EH (cell line): Measurements from ENCODE around the gene GRIN3A.
A peak's percentile ranks its signal among the peaks of the same experiment; 100 is the strongest.

Source experiments
- DNase-seq: peaks from one replicate; pipeline ENCODE4 v3.0.0-alpha.2; 2015; ENCODE audit warnings: low read depth

GRIN3A gene

DNA sequence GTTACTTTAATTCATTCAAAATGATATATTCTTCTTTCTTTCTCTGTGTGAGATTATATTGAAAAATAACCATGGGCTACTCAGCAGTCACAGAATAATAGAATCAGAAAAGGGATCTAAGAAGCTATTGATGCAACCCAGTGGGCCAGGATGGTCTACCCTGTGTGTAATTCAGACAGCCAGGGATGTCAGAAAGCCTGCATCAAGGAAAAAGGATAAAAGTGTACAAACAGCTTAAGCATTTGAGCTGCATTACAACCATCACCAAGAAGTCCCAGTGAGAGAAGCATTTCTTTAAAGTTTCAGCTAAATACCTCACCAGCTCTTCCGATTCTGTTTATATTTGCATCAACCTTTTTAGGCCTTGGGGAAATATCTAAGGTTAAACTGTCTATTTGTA, 105.8 kb downstream of the GRIN3A start:
- no peak for DNase-seq

DNA sequence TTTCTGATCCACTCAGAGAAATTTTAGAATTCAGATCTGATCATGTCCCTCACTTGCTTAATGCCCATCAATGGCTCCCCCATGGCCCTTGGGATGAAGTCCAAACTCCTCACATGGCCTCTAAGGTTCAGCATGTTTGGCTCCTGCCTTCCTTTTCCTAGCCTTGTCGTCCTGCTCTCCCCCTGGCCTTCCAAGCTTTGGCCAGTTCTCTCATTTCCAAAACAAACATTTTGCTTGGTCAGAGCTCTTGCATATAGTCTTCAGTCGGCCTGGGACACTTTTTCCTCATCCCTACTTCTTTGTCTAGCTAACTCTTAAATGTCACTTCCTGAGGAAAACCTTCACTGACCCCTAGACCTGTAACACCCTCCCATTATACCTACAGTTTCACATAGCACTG, 106.6 kb downstream of the GRIN3A start:
- DNase-seq, result no peak

DNA sequence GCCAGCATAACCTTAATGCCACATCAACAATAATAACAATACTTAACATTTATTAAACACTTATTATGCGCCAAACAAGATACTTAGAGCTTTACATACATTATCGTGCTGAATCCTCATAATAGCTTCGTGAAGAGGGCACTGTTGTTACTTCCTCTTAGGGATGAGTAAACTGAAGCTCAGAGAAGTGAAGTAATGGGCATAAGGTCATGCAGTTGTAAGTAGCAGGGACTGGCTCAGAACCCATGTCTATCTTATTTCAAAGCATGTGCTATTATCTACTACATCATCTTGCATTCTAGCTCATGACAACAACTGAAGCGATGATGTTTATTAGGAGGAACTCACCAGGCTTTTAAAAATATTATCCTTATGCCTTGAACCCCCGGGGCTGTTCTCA, 108.8 kb downstream of the GRIN3A start:
- no peak for DNase-seq

DNA sequence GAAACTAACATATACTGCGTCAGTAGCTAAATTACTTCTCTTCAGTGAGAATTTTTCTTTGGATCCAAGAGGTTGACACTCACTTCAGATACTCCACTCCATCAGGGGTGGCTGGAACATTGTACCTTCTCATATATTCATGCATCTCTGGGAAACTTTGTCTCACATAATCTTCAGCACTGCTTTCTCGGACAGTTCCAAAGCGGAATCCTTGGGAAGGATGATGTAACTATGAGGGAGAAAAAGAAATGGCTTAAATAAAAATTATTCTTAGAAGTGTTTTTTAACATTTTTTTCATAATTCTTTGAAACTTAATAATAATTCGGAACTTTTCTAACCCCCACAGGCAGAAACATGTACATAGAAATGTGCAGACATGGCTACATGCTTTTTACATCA, 110.3 kb downstream of the GRIN3A start:
- peak; percentile 20 for DNase-seq

DNA sequence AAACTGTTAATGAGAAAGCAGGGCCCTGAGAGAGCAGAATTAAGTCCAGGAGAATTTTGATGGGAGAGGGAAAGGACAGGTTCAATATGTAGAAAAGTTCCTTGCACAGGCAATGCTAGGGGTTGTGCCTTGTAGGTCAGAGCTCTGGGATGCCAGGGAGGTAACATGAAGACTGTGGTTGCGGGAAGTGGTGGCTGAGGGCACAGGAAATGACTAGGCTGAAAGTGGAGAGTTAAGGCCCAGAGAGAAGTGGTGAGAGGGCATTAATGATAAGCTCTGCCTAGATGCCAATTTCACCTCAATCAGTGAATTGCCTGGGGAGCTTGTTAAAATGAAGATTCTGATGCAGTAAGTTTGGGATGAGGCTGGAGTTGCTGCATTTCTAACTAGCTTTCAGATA, 112.2 kb downstream of the GRIN3A start:
- DNase-seq, result no peak

DNA sequence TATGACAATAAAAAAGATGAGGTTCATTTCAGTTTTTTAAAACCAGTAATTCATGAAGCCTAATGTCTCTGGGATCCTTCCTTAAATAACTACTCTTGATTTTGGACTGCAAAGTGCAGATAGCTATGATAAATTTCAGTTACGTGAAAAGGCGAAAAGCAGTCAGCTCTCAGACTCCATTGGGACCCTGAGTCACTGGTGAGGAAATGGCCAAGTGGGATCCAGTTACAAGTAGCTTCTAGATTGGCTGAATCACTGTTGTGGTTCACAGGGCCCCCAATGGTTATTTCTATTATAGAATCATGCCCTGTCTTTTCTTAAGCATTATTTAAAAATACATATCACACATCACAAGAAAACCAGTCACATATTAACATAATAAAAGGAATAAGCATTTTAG, 112.6 kb downstream of the GRIN3A start:
- DNase-seq, result no peak

DNA sequence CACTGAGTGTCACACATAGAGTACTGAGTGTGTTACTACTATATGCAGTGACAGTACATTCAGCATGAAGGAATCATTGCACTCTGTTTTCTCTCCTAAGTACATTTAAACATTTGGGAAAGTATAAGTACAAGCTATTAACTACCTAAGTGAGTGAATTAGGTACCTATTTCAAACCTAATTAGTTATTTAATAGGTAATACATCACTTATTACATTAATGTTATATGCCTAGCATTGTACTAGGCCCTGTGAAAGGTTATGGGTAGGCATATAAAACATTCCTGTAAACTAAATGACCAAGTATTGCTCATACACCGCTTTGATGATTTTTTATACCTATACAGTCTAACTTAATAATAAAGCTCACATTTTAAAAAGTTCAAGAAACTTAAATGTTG, 118.0 kb downstream of the GRIN3A start:
- no peak for DNase-seq

DNA sequence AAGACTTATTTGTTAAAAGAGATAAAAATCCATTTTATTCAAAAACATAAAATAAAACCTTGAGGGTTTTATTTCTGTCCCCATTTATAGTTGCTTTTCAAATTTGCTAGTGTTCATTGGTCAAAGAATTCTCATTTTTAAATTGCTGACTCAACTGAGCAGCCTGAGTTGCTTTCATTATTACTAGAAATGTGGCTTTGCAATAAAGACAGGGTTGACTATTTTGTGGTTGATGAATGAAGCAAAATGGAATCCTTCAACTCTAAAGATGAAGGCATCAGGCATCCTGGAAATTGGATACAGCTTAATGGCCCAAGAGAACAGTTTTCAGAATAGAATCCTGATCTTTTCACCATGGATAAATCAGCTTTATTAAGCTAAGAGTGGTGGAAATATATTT, 119.7 kb downstream of the GRIN3A start:
- DNase-seq, result no peak

DNA sequence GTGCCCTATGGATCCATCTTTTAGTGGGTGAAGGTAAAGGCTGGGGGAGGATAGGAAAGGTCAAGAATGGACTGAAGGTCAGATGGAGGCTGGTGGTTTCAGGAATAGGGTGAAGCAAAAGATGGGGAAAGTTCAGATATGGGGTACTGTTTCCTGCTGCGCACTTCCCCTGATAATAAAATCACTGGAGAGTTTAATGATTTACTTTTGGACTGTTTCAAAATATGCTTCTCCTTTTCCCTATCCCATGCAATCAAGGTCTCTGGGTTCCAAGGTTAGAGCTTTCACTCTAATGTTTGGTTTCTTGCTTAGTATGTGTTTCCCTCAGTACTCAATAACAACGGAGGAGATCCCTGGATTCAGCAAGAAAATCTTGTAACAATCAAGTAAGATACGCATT, 132.9 kb downstream of the GRIN3A start:
- no peak for DNase-seq

DNA sequence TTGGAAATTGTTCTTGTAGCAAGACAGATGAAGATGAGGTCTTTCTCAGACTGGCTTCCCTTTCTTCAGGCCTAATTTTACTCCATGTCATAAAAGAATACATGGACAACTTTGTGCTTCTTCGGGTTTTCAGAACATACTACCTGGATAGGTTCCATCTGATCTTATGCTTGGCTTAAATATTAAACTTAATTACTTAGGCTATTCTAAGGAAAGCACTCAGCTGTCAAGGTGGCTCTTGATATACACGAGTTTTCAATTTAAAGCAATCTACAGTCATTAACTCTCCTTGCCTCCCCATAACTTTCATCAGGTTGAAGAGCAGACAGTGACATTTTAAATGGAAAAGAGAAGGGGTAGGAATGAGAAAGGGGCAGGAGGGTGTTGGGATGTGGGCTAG, 134.2 kb downstream of the GRIN3A start:
- no peak for DNase-seq

DNA sequence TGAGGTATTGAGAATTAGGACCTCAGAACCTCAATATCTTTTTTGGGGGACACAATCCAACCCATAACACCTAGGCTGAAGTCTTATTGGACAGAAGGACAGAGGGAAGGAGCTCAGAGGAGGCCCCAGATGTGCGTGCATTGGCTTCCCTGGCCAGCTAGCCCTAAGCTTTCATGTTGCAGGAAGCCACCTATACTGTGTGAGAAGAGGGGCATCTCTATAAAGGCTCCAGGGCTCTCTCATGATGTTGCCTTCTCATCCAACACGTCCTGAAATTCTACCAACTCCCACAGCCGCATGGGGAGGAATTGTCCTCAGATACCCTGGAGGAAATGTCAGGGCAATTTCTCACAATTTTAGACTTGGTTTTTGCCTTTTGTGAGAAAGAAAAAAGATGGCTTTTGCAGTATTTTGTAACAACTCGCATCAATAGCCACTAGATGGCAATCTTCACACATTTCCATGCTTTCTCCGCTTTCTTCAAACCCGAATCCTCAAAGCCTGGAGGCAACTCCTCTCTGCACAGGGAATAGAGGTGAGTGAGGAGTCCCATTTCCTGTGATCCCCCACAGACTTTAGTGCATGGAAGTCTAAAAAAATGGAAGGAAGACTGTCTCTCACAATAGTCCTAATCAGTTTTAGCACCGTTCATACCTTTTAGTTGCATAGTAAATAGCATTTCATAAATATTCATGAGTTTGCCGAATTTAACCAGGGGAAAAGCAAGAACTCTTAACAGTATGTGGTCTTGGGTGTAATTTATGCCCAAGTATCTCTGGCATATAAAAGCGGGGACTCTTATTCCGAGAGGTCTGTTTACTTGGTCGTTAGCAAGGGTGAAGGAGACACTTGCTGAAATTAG, 136.3 kb downstream of the GRIN3A start:
- peak; percentile 59 for DNase-seq

DNA sequence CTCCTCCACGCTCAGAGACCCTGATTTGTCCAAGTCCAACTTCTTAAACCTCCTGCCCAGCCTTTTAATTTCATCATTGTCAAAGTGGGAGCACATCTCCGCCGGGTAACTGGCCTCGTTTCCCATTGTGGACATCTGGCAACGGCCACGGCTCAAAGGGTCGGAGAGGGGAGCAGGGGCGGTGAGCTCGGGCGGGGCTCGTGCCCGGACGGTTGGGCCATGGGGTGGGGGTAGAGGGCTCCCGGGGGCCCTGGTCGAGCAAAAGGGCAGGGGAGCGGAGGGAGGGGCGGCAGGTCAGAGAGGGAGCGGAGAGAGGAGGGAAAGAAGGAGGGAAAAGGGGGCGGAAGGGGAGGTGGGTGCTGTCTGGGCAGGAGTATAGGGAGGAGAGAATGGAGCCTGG, 143.7 kb downstream of the GRIN3A start, which contains the start of gene PPP3R2:
Gene PPP3R2, minus strand, starts transcription at position 174 of the 400 bp plus-strand sequence. Its CDS starts 48 bp downstream, at position 126.
- no peak for DNase-seq

DNA sequence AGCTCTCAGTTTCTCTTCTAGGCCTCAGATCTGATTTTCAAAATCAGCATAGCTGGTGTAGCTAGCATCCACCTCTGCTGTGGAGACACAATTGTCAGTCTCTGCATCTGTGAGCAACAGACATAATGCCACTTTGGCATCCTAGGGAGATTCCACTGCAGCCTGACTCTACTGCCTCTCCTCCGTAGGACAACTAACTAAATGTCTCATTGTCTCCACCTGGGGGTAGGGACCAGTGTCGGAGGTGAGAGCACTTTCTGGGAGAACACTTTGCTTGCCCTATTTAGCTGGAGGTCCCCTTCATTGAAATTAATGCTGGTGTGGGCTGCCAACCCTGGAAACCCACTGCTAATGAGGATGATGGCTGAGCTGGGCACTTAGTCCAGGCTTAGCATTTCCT, 145.1 kb downstream of the GRIN3A start:
- no peak for DNase-seq

DNA sequence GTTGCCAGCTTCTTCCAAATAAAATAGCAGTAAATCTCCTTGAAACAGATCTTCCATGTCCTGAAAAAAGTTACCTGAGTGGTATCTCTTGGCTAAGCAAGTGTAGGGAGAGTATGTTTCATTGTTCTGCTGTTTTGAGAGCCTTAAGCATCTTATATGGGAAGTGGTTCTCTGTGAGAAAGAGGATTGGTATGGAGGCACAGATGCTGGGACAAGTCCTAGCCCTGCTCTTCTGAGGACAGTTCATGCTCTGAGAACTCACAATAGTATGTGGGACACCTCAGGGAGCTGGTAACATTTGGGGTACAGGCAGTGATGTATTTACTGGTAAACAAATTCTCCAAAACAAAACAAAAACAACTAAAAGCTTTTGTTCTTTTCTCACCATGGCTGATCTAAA, 145.7 kb downstream of the GRIN3A start:
- DNase-seq, result peak; percentile 3

DNA sequence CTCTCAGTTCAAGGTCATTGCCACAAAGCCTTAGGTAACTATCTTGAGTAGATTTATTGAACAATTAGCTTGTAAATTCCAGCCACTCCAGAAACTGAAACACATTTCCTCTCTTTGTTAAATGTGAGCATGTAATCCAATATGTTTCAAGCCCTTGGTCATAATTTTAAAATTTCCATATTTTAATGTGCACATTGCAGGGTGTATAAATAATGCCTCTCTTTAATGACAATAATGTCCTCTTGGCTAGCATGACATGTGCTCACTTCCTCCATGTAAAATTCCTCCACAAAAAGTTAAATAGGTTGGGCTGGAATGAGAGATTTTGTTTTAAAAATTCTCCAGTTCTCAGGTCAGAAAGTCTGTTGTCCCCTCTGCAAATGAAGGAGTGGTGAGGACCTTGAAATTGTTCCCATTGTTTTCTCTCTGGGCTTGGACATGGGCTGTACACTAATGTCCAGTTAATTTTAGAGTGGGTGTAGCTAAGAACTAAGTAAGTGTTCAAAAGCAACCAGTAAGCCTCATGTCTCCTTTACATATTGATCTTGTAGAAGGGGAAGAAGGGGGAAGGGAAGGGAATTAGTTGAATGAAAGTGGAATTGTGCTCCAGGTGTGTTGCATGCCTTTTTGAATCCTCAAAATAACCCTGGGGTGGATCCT, 146.5 kb downstream of the GRIN3A start:
- DNase-seq, result no peak

DNA sequence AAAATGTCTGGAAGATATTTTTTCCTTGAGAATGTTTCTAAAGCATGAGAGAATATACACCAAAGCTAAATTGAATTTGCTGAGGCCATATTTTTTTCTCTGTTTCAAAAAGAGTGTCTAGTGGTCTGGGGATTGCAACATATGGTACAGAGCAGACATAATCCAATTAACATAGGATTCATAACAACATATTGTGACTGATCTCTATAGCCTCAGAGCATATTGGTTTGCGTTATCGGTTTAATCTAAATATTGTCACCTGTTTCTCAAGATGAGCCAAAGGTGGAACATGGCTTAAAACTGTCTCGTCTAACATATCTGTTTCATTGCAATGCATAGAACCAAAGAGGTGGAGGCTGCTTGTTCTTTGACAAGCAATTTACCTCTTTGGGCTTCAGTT, 147.5 kb downstream of the GRIN3A start:
- no peak for DNase-seq

DNA sequence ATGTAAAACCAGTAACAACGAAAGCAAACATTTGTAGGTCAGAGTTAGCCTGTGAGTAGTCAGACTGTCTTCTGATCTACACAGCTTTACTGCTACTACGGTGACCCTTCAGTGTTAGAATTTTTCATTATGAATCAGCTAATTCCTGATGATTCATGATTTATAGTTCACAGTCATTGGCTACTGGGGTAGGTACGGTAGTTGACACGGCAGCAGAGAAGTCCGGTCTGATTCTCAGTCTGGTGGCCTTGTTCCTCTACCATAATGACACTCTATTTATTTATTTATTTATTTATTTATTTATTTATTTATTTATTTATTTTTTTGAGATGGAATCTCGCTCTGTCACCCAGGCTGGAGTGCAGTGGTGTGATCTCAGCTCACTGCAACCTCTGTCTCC, 148.4 kb downstream of the GRIN3A start:
- DNase-seq, result peak; percentile 89

DNA sequence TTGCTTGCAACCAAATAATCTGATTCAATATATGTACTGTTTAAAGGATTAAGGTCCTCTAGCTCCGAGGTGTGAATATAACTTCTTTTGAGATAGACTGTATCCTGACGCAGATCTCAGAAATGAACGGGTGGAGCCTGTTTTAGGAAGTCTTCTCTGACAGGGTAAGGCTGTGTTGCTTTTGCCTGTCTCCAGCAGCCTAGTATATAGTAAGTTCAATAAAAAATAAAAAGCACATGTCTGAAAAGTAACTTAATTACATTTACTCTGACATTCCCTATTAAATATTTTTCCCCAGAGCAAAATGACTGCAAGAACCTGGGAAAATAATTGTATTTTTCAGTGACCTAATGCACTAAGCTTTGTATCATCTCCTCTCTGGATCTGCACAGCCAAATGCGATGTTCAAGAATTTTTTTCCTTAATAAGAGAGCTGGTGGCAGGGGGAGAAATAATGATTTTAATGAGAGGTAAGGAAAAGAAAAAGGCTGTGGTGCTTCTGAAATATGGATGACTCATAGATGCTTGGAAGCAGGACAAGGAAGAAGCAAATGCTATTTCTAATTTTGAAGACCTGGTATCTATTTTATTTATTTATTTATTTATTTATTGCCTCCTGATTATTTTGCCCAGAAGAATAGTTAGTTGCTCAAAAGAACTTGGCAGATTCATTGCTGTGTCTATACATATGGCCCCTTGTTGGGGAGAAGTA, 151.0 kb downstream of the GRIN3A start:
- peak; percentile 39 for DNase-seq

DNA sequence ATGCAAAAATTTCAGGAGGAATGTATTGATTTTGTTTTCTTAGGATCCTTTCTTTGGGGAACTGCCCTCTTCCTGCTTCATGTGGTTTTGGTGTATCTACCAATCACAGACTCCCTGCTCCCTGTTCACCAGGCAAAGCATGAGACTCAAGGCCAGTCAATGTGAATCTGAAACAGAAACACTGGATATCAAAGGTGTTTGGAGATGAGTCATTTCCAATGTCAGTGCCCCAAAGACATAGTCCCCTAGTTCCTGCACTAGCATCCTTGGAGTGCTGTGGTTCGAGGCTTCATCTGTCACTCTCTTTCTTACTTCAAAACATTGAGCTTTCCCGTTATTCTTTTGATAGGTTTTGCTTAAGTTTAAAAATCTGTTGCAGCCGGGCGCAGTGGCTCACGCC, 151.8 kb downstream of the GRIN3A start:
- DNase-seq, result peak; percentile 5

DNA sequence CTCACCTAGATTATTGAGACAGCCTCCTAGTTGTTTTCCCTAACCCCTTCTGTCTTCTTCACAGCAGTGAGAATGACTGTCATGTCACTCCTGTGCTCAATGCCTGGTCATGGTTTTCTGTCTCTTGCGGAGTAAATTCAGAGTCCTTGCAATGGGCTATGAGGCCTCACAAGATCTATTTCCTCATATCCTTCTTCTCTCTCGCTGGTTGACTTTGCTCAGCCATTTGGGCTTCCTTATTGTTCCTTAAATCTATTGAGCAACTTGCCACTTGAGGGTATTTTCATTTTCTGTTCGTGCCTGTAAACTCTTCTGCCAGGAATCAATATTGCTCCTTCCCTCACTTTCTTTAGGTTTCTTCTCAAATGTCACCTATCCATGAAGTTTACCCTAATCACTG, 152.7 kb downstream of the GRIN3A start:
- no peak for DNase-seq

DNA sequence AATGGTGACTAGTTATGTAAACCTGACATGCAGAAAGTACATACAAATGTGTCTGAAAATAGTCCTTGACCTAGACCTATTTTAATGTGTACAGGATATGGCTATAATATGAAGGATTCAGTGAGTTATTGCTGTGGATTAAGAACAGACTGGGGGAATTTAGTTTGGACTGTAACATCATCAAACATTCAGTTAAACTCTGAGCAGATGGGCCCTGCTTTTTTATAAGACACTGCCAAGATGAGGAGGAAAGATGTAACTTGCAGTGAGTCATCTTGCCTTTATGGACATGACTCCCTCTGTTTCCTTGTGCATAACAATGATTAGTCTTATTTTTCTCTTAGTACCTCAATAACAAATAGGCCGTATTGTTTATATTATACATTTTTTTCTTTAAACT, 155.9 kb downstream of the GRIN3A start:
- peak; percentile 88 for DNase-seq

DNA sequence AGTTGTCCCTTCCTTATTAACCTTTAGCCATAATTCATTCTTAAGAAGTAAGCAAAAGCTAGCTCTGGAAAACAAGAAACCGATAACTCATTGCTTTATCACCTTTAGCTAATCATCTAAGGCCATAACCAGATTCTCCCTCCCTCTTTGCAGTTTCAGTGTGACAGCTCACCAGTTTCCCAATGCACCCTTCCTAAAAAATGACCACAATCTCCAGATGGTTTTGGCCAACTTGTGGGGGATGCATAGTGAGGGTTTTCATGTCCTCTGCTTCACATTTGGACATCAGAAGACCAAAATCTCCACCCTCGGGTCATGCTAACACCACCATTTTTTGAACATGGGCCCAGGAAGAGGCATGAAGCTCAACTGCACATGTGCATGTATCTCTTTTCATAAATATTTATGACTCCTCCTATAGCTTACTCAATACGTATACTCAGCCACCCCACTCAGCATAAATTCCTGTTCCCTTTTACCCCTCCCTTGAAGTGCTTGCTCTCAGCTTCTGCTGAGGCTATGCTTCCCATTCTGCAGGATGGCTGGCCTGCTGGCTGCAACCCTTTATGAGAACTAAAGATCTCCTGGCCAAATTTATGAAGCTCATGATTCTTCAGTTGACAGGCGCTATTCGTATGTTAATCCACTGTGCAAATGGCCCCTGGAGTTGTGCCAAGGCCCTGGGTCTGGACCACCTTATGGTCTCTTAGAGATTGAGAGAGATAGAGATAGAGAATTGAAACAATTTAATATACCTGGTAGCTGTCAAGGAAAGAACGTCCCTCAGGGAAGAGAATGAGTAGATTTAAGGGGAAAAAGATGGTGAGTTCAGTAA, 158.5 kb downstream of the GRIN3A start:
- DNase-seq, result no peak
